HG03571 (cell line): ENCODE data around the gene ABI3.
"Not testable (repeated sequence)": the region's sequence is repeated elsewhere in the genome, so short reads cannot be mapped to it uniquely, and the experiment has no call there.

Source experiments
- ATAC-seq: cut with Tn5 transposase; IDR thresholded peaks from one replicate; pipeline ENCODE4 v1.9.1; 2021; ENCODE audit not compliant: unreplicated experiment

Gene ABI3, protein sequence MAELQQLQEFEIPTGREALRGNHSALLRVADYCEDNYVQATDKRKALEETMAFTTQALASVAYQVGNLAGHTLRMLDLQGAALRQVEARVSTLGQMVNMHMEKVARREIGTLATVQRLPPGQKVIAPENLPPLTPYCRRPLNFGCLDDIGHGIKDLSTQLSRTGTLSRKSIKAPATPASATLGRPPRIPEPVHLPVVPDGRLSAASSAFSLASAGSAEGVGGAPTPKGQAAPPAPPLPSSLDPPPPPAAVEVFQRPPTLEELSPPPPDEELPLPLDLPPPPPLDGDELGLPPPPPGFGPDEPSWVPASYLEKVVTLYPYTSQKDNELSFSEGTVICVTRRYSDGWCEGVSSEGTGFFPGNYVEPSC

DNA sequence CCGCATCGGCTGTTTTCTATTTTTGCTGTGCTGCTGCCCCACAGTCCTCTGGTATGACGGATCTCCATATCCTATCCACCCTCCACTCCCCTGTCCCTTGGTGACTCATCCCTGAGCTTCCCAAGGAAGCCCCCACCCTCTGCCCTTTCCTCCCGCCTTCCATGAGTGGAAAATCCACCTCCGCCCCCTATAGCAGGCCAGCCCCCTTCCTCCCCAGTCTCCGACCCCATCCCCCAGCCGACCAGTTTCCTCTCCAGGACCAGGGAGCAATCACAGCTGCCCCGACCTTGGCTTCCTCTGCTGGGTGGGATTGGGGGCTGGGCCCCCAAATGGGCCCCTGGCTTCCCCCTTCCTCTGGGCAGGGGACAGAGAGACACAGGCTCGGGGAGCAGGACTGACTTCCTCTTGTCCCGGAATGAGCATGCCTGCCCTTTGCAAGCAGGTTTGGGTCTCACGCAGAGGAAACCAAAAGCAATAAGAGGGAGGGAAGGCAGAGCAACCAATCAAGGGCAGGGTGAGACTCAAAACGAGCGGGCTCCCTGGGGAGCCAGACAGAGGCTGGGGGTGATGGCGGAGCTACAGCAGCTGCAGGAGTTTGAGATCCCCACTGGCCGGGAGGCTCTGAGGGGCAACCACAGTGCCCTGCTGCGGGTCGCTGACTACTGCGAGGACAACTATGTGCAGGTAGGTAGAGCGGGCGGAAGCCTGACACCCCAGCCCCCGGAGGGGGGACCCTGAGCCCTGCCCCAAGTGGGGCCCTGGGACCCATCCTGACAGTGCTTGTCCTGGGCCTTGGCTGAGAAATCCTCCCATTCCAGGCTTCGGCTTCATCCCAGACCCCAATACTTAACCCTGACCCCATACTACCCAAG lies at the start of gene ABI3, which contains the start of gene GNGT2:
Gene ABI3 (plus strand): TSS at position 550 of the 872 bp plus-strand sequence. CDS start 18 bp downstream, at position 568.
Gene GNGT2 (minus strand): TSS at position 417 of the 872 bp plus-strand sequence. CDS start 3,152 bp downstream, outside the sequence.
- peak; percentile 64 for ATAC-seq

DNA sequence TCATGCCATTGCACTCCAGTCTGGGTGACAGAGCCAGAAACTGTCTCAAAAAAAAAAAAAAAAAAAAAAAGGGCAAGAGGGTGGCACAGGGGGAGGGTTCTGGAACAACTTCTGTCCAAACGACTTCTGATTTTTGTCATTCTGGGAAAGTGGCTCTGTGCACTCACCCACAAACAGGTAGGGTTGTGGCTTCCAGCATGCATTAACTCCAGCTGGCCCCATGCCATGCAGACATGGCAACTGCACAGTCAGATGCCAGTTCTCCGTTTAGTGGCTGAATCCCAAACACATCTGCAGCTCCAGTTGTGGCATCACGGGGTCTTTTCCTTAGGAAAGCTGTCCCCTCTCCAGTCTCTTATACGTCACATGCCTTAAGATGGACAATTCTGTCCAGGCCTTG lies 47.6 kb upstream of the ABI3 start:
- ATAC-seq: no peak

DNA sequence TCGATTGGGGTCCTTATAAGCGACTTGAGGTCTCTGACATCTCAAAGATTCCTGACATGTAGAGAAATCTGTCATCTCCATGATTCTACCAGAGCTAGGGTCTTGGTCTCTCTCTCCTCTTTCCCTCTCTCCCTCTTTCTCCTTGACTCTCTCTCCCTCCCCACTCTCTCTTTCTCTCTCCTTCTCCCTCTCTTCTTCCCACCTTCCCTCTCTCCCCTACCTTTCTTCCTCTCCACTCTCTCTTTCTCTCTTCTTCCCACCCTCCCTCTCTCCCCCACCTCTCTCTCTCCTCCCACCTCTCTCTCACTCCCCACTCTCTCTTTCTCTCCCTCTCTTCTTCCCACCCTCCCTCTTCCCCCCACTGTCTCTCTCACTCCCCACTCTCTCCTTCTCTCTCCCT lies 45.4 kb upstream of the ABI3 start:
- ATAC-seq: no peak

DNA sequence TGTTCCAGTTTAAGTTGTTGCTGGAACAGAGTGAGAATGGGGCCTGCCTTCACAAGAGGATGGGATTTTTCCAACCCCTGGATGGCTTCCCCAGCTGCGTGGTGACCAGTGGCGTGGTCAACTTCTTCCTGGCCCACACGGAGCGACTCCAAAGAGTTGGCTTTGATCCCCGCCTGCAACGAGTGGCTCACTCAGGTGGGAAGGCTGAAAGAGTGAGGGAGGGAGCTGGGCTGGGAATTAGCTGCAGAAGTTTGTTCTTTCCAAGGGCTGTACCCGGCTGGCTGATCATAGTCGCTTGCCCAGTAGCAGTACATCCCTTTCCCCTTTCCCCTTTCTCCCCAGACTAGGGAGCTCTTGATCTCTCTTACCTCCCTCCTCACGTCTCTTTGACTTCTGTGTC lies 41.8 kb upstream of the ABI3 start:
- no peak for ATAC-seq

DNA sequence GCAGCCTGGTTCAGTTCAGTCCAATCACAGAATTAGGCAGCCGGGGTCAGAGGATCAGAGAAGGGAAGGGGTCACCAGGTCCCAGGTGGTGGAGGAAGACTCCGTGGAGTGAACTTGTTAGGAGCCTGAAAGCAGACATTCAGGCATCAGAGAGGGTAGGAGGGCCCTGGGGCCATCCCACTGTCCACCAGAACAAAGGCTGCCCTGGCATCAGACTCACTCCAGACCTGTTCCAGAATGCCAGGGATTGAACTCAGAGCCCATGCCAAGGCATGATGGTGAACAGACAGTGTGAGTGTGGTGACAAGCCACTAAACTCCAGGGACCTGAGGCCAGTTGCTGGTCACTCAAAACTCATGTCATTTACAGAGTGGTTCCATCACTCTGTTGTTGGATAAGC lies 40.3 kb upstream of the ABI3 start:
- ATAC-seq: no peak

DNA sequence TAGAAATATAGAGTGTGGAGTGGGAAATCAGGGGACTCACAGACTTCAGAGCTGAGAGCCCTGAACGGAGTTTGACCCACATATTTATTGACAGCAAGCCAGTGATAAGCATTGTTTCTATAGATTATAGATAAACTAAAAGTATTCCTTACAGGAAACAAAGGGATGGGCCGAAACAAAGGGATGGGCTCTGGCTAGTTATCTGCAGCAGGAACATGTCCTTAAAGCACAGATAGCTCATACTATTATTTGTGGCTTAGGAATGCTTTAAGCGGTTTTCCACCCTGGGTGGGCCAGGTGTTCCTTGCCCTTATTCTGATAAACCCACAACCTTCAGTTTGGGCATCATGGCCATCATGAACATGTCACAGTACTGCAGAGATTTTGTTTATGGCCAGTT lies 39.8 kb upstream of the ABI3 start:
- not testable (repeated sequence) for ATAC-seq

DNA sequence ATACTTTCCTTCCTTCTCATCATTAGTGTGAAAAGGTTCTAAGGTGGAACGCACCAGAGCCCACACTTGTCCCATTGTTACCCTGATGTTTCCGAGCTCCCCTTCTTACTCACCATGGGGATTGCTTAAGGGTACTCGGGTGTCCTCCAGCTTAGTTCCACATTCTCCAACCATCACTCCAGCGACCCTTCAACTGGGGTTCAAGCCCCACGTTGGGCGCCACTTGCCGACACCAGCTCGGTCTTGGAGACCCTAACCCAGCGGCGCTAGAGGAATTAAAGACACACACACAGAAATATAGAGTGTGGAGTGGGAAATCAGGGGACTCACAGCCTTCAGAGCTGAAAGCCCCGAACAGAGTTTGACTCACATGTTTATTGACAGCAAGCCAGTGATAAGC lies 34.5 kb upstream of the ABI3 start:
- ATAC-seq: not testable (repeated sequence)

DNA sequence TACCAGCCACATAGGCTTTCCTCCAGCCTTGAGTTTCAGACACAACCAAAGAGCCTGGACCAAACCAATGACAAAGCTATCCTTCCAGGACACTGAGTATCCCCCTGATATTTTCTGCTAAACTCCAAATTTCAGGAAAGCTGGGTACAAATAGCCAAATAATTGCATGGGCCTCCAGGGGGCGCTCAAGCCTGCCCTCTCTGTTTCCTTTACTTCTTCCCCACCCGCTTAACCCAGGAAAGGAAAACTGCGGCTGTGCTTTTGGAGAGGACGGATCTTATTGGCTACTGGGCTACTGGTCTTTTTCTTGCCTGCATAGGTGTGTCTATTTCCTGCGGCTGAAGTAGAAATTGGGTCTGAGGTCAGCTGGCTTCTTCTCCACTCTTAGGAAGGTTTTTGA lies 30.2 kb upstream of the ABI3 start:
- ATAC-seq: no peak

DNA sequence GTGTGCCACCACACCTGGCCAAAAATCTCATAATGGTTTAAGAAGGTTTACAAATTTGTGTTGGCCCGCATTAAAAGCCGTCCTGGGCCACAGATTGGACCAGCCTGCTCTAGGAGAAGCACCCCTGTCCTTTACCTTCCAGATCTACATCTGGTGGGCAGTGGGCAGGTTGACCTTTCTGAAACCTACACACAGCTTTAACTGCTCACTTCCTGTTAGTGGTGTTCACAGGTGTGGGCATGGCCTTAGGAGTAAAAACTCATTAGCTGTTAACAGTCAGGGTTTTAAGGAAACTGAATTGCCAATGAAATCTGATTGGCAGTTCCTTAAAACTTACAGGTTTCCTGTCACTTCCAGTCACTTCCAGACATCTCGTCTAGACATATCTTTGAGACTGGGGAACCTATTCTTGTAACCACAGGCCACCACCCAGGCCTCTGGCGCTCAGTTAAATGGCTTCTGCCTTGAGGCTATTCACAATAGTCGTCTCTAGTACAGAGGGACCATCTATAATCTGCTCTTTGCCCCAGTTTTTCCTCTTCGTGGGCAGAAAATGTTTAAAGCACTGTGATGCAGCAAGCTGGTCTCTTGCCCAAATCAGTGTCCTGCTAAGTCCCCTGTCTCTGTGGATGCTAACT lies 29.4 kb upstream of the ABI3 start:
- no peak for ATAC-seq

DNA sequence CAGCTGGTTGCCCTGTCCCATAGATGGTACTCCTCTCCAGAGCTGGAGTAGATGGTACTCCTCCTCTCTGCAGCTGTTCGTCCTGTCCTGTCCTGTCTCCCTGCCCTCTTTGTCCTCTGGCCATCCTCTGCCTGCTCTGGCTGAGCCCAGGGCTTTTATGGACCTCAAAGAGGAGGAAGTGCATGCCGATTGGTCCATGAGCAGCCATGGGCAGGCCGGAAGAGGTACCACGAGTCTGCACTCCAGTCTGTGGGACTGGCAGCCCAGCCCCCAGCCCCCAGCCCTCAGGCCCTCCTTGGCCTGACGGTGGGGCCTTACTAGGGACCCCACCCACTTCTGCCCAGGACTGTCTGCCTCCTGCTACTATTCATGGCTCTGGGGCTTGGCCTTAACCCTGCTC lies 27.2 kb upstream of the ABI3 start:
- ATAC-seq: no peak

DNA sequence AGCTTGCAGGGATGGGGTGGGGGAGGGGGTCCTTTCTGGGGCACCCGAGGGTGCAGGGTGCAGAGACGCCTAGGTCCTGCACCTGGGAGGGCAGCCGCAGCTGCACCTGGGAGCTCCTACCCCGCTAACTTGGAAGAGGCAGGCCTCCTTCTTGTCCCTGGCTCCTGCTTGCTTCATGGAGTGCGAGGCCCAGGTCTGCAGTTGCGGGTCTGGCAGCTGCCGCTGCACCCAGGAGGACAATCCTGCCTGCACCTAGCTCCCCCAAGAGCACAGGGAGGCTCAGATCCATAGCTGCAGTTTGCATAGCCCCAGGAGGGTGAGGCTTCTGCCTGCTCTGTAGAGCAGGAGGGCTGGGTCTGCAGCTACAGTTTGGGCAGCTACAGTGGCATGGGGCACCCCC lies 26.7 kb upstream of the ABI3 start:
- ATAC-seq: no peak

DNA sequence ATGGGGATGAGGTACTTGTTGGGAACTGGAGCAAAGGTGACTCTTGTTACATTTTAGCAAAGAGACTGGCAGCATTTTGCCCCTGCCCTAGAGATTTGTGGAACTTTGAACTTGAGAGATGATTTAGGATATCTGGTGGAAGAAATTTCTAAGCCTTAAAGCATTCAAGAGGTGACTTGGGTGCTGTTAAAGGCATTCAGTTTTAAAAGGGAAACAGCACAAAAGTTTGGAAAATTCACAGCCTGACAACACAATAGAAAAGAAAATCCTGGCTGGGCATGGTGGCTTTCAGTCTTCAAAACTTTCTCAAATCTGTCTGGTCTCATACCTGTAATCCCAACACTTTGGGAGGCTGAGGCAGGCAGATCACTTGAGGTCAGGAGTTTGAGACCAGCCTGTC lies 26.0 kb upstream of the ABI3 start:
- ATAC-seq: not testable (repeated sequence)

DNA sequence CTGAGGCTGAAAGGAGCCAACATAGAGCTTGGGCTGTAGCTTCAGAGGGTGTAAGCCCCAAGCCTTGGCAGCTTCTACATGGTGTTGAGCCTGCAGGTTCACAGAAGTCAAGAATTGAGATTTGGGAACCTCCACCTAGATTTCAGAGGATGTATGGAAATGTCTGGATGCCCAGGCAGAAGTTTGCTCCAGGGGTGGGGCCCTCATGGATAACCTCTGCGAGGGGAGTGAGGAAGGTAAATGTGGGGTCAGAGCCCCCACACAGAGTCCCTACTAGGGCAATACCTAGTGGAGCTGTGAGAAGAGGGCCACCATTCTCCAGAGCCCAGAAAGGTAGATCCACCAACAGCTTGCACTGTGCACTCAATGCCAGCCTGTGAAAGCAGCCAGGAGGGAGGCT lies 25.1 kb upstream of the ABI3 start:
- ATAC-seq: not testable (repeated sequence)

DNA sequence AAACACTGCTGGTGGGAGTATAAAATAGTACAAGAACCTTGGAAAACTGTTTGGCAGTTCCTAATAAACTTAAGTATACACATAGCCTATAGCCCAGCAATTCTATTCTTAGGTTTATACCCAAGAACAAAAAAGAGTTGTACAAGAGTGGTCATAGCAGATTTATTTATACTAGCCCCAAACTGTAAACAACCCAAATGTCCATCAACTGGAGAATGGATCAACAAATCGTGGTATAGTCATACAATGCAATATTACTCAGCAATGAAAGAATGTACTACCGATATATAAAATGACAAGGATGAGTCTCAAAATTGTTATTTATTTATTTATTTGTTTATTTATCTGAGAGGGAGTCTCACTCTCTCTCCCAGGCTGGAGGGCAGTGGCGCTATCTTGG lies 23.2 kb upstream of the ABI3 start:
- ATAC-seq: no peak

DNA sequence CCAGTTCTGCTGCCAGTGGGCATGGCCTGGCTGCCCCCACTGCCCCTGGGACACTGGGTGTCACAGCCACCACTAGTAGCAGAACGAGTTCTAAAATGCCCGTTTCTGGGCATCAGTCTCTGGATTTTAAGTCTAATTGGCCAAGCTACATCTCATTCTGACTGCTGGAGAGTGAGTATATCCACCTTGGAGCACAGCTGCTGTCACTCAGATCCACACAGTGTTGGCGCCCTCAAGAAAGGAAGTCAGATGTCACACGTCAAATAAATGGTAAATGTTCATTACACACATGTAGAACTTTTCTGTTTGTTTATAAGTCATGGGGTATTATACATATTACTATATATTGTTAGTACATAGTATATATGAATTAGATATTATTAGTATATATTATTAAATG lies 19.6 kb upstream of the ABI3 start:
- ATAC-seq: no peak

DNA sequence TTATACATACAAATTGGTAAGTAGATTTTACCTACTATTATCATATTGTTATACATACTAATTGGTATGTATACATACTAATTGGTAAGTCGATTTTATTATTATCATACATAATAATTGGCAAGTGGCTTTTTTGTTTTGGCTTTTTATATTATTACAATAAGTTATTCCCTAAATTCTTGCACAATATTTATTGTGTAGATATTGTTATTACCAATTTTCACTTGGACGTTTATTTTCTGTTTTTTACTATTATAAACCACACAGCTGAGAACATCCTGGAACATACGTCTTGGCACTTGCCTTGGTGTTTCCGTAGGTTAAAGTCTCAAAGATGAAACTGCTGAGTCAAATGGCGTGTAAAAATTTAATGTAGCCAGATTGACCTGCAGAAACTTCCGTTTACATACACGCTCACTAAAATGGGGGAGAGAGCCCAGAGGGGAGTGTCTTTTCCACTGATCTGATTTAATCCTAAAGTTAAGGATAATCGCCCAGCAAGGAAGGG lies 19.0 kb upstream of the ABI3 start:
- peak; percentile 1 for ATAC-seq

DNA sequence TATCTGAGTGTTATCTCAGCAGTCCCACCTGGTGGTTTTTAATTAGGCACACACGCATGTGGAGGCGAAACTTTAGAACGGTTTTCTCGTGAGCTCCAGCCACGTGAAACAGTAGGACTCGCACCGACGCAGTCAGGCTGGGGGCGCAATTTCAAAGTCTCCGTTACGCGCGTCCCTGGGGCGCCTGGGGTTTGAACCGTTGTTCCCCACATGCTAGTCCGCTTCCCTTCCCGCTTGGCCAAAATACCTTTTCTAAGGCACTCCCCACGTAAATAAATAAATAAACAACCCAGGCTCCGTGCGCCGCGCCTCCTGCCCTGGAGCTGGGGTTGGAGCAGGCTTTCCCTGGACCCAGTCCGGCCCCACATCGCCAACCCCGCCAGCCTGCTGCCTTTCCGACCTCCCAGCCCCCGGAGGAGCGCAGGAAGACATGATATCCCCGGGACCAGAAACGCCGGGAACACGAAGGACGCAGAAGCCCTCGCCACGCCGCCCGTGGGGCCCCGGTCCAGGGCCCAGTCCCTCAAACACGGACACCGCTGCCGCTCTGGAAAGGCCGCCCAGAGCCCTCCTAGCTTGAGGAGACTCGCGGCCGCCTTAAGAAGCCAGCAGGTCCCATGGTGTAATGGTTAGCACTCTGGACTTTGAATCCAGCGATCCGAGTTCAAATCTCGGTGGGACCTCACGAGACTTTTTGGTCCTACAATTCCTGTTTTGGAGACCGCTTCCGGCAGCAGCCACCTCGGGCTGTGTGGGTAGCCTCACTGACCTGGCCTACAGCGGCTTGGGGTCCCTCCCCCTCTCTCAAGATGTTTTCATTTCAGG lies 18.4 kb upstream of the ABI3 start:
- peak; percentile 41 for ATAC-seq

DNA sequence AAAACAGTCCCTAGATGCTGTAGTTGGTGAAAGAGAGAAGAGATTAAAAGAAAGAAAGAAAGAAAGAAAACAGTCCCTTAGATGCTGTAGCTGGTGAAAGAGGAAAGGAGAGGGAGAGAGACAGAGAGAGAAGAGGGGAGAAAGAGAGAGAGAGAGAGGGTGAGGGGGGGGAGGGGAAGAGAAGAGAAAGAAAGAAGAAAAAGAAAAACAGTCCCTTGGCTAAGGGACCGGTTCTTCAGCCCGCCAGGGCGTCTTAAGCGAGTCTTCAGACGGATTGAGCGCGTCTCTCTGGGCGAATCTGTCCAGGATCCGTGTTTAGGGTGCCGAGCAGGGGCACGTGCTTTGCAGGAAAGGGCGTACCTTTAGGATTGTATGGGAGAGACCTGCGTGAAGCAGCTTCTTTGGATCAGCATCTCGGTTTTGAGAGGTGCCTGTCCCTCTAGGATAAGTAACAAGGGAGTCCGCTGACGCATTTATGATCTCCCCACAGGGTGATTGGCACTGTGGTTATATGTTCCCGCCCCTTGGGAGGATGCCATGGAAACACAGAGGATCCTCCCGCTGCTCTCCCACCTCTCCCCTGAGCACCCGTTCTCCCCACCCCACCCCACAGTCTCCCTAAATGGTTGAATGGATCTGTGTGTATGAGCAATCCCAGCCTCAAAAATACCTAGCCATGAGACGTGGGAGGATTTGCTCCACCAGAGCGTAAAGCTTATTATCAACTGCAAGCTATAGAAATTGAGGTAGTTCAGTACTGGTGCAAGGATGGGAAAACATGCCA lies 16.8 kb upstream of the ABI3 start:
- no peak for ATAC-seq

DNA sequence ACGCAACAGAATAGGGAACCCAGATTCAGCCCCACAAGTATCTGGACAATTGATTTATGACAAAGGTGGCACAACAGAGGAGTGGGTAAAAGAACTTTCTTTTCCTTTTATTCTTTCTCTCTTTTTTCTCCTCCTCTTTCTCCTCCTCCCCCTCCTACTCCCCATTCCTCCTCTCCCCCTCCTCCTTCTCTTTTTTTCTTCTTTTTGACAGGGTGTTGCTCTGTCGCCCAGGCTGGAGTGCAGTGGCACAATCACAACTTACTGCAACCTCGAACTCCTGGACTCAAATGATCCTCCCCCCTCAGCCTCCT lies 16.3 kb upstream of the ABI3 start:
- no peak for ATAC-seq

DNA sequence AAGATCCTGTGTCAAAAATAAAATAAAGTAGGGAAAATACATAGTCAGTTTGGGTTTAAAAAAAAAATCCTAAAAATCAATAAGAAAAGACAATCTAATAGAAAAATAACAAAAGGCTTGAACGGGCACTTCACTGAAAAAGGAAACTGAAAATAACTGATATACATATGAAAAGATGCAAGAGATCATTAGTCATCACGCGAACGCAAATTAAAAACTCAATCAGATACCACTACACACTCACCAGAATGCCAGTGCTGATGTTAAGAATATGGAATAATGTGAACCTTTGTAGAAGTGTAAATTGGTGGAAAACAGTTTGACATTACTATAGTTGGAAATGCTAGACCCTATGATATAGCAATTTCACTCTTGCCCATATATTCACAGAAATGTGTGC lies 14.8 kb upstream of the ABI3 start:
- no peak for ATAC-seq
